A549 (cell line): ENCODE measurements around the gene ENO4. TPM values are rescaled to one million over a fixed set of nuclear protein-coding genes. Genes with fewer than 3 reads are reported as not detected.

Source experiments
- ATAC-seq, 2 experiments: fragments of 200-7000 bp in 1 of 2; fragments of >200 bp in 1 of 2; cut with Nextera tagmentation in 1 of 2; cut with Tn5 transposase in 1 of 2; 3 replicates each; pipeline versions ENCODE4 v1.8.0 to v1.9.1; 2018 to 2020; ENCODE audit warnings: mild to moderate bottlenecking in 1 of 2, moderate library complexity in 1 of 2
- CTCF ChIA-PET: fragments of 300-600 bp; sonication (Branson Sonifier 250); formaldehyde crosslinking; extraction: SDS; loops from one replicate; lab custom pipeline; 2021; ENCODE audit warnings: antibody characterized with exemption, inconsistent platforms; lab: Yijun Ruan, JAX
- POLR2A ChIA-PET: fragments of 350-600 bp; formaldehyde crosslinking; extraction: SDS; loops from one replicate; lab custom pipeline; 2021; ENCODE audit warnings: antibody characterized with exemption, inconsistent platforms; lab: Yijun Ruan, JAX
- DNase-seq, 2 experiments: peaks; one replicate each; pipeline versions ENCODE4 v3.0.0 to v3.0.0-alpha.2; 2011 to 2016; ENCODE audit warnings: low read depth in 1 of 2, low spot score in 1 of 2
- FAIRE-seq: peaks from 2 replicates; lab custom pipeline; 2011; peaks lifted over from hg19 to GRCh38; lab: Jason Lieb, UNC
- H3K27ac ChIP-seq, 2 experiments: fragments of >200 bp; sonication (Bioruptor Twin); formaldehyde crosslinking; 3 replicates each; pipeline ENCODE4 v1.5.1; 2016 to 2017
- H3K4me1 ChIP-seq: fragments of >200 bp; sonication (Bioruptor Twin); formaldehyde crosslinking; 3 replicates; pipeline ENCODE4 v1.6.1; 2016
- H3K4me2 ChIP-seq: fragments of >200 bp; sonication (Bioruptor Twin); formaldehyde crosslinking; 3 replicates; pipeline ENCODE4 v1.6.1; 2016
- H3K4me3 ChIP-seq: fragments of >200 bp; sonication (Bioruptor Twin); formaldehyde crosslinking; 3 replicates; pipeline ENCODE4 v1.5.1; 2016
- H3K9me3 ChIP-seq: fragments of >200 bp; sonication (Bioruptor Twin); formaldehyde crosslinking; 3 replicates; pipeline ENCODE4 v1.6.1; 2016
- BCL3 ChIP-seq: fragments of >200 bp; sonication (Bioruptor Twin); formaldehyde crosslinking; IDR thresholded peaks from 3 replicates; pipeline ENCODE4 v1.6.1; 2016
- CBX2 ChIP-seq: fragments of 200-600 bp; sonication (generic); IDR thresholded peaks from 2 replicates; pipeline ENCODE4 v1.6.1; 2016; ENCODE audit warnings: low read depth, mild to moderate bottlenecking, borderline replicate concordance
- CBX8 ChIP-seq: fragments of 200-600 bp; sonication (generic); IDR thresholded peaks from 2 replicates; pipeline ENCODE4 v1.6.1; 2016
- CEBPB ChIP-seq, 2 experiments: fragments of >200 bp in 1 of 2; sonication (Bioruptor Twin) in 1 of 2; formaldehyde crosslinking in 1 of 2; IDR thresholded peaks; 2 replicates each; pipeline ENCODE4 v1.6.1; 2012 to 2016
- CHD4 ChIP-seq: fragments of 200-600 bp; sonication (generic); IDR thresholded peaks from 2 replicates; pipeline ENCODE4 v1.6.1; 2016; ENCODE audit warnings: antibody characterized with exemption, mild to moderate bottlenecking, borderline replicate concordance
- FOSB ChIP-seq: fragments of 250-450 bp; sonication (Bioruptor Pico); IDR thresholded peaks from 2 replicates; pipeline ENCODE4 v1.5.0; 2020; ENCODE audit warnings: mild to moderate bottlenecking, moderate library complexity
- HOXA7 ChIP-seq: fragments of 250-450 bp; sonication (Bioruptor Pico); IDR thresholded peaks from 2 replicates; pipeline ENCODE4 v1.5.0; 2020; ENCODE audit warnings: mild to moderate bottlenecking, moderate library complexity
- HOXB5 ChIP-seq: fragments of 250-450 bp; sonication (Bioruptor Pico); IDR thresholded peaks from 2 replicates; pipeline ENCODE4 v1.5.0; 2020; ENCODE audit warnings: mild to moderate bottlenecking, moderate library complexity
- KDM1A ChIP-seq: fragments of 200-600 bp; sonication (generic); IDR thresholded peaks from 2 replicates; pipeline ENCODE4 v1.6.1; 2016; ENCODE audit warnings: low read depth, mild to moderate bottlenecking
- MAFK ChIP-seq: fragments of 450-650 bp; IDR thresholded peaks from 2 replicates; pipeline ENCODE4 v1.6.1; 2014; ENCODE audit not compliant: partially characterized antibody
- MAZ ChIP-seq: fragments of 150-350 bp; IDR thresholded peaks from 2 replicates; pipeline ENCODE4 v1.6.1; 2014; ENCODE audit warnings: antibody characterized with exemption, low read depth, low read length, borderline replicate concordance
- MYC ChIP-seq: IDR thresholded peaks from 2 replicates; pipeline ENCODE4 v1.6.1; 2012; ENCODE audit warnings: mild to moderate bottlenecking, inconsistent platforms, low read length, improper control_type of control experiment, borderline replicate concordance
- NFE2L2 ChIP-seq: fragments of 150-350 bp; conservative IDR thresholded peaks from 2 replicates; pipeline ENCODE4 v1.6.1; 2014; ENCODE audit warnings: low read length
- NPAS2 ChIP-seq: fragments of 250-450 bp; sonication (Bioruptor Pico); IDR thresholded peaks from 2 replicates; pipeline ENCODE4 v1.8.0; 2022; ENCODE audit warnings: mild to moderate bottlenecking, moderate library complexity, borderline replicate concordance
- PHF8 ChIP-seq: fragments of 200-600 bp; sonication (generic); IDR thresholded peaks from 2 replicates; pipeline ENCODE4 v1.6.1; 2016; ENCODE audit warnings: low read depth, mild to moderate bottlenecking, antibody characterized with exemption, moderate library complexity, borderline replicate concordance
- RARB ChIP-seq: fragments of 250-450 bp; sonication (Bioruptor Pico); IDR thresholded peaks from 2 replicates; pipeline ENCODE4 v1.8.0; 2021; ENCODE audit warnings: mild to moderate bottlenecking, moderate library complexity
- REST ChIP-seq: fragments of 200-600 bp; sonication (generic); IDR thresholded peaks from 2 replicates; pipeline ENCODE4 v1.6.1; 2016; ENCODE audit warnings: antibody characterized with exemption, mild to moderate bottlenecking, moderate library complexity
- RNF2 ChIP-seq: fragments of 200-600 bp; sonication (generic); IDR thresholded peaks from 2 replicates; pipeline ENCODE4 v1.6.1; 2016; ENCODE audit warnings: low read depth, mild to moderate bottlenecking, antibody characterized with exemption, moderate library complexity, borderline replicate concordance
- SMC3 ChIP-seq: fragments of >200 bp; sonication (Bioruptor Twin); formaldehyde crosslinking; IDR thresholded peaks from 3 replicates; pipeline ENCODE4 v1.6.1; 2018; ENCODE audit warnings: inconsistent platforms
- ZC3H11A ChIP-seq: fragments of 450-650 bp; IDR thresholded peaks from 2 replicates; pipeline ENCODE4 v1.6.1; 2014; ENCODE audit warnings: antibody characterized with exemption, mild to moderate bottlenecking
- ZNF302 ChIP-seq: fragments of 250-450 bp; sonication (Bioruptor Pico); IDR thresholded peaks from 2 replicates; pipeline ENCODE4 v1.9.0; 2021; ENCODE audit warnings: inconsistent platforms, mild to moderate bottlenecking, moderate library complexity
- WGBS: methylation state at CpG from one replicate; pipeline ENCODE4 v1.1.6; 2017; ENCODE audit errors: missing lambda C conversion rate; 5-methylcytosine and 5-hydroxymethylcytosine counted together
- polyA plus RNA-seq, 4 experiments: library from polyadenylated mRNA; depleted of rRNA in 3 of 4; stranded (reverse); fragments of >200 nt; fragmentation: RNase III in 1 of 4; extraction: RNeasy Plus Mini Kit Qiagen cat#74134 plus additional on column Dnase treatment in 1 of 4; gene quantifications; 2 replicates in 3 of 4; 3 replicates in 1 of 4; pipeline ENCODE4 v1.2.3, GENCODE V29; 2011 to 2017

The ENO4 gene
- polyA plus RNA-seq, 2 of the 4 experiments (the other 2 are of a cell fraction), result 0.39 to 0.47 TPM

GRCh38 chr10:116875897-116876296 lies 26.6 kb downstream of the ENO4 start:
- CTCF ChIA-PET, result interaction anchor here (0.9 to 1.1 kb wide), 2 partner anchors 79 to 292 kb away, joined by 3 to 5 read pairs; no protein-coding TSS in a partner anchor
- WGBS, result 95% methylated on average over 2 of the region's 2 CpGs
- no peaks in the 10 kb centered on the region for H3K9me3 ChIP-seq
- FAIRE-seq (no peak), DNase-seq (no peak), ATAC-seq (no peak)
- no peak overlapping the region for H3K4me3 ChIP-seq
- no peak overlapping the region for H3K27ac ChIP-seq
- no peak overlapping the region for H3K4me2 ChIP-seq
- H3K4me1 ChIP-seq, result peaks cover 3% of the 10 kb centered on the region; the same call in 1 of the 3 replicates
- TF ChIP-seq BCL3 (no peak), MAZ (no peak), ZC3H11A (no peak), HOXB5 (CRISPR knock-in tag) (no peak), REST (no peak), CBX2 (no peak), RARB (CRISPR knock-in tag) (no peak), CEBPB (IDR thresholded peaks at IDR 0.05) (no peak), RNF2 (no peak), HOXA7 (no peak), ZNF302 (CRISPR knock-in tag) (no peak), KDM1A (no peak), CHD4 (no peak), MAFK (no peak), SMC3 (no peak), FOSB (CRISPR knock-in tag) (no peak), NFE2L2 (no peak)
- POLR2A ChIA-PET, result no interaction called here

- Histone ChIP-seq H3K4me1 (no peaks in the 10 kb centered on the region), H3K4me3 (no peak overlapping the region), H3K4me2 (no peak overlapping the region), H3K27ac (no peak overlapping the region), H3K9me3 (no peaks in the 10 kb centered on the region)
- FAIRE-seq (no peak), DNase-seq (no peak), ATAC-seq (peak; percentile 15 to 22; a peak in 4 of 6 replicates)
- CTCF ChIA-PET, result interaction anchor here (1.1 to 1.4 kb wide), 2 partner anchors 8 to 291 kb away, joined by 3 to 4 read pairs; no protein-coding TSS in a partner anchor
- POLR2A ChIA-PET, result no interaction called here
- 75% methylated on average over 3 of the region's 3 CpGs for WGBS
- TF ChIP-seq MAFK (no peak), NPAS2 (CRISPR knock-in tag) (no peak), CBX2 (no peak), PHF8 (no peak), MYC (no peak), CBX8 (no peak), SMC3 (no peak)
Observed at GRCh38 chr10:116877391-116877790, 28.1 kb downstream of the ENO4 start.
